ENCODE measurements around the gene RNPEPL1.

- TF ChIP-seq EZH2 (IDR thresholded peaks at IDR 0.05; ENCODE audit: insufficient read depth, poor library complexity, severe bottlenecking): no peak
- TF ChIP-seq EZH2phosphoT487 (IDR thresholded peaks at IDR 0.05; ENCODE audit: insufficient read depth, low read depth): no peak
Observed at GRCh38 chr2:240524963-240525718, 43.1 kb upstream of the RNPEPL1 start.

All from GM23248 (cell line).